Stimulated activated CD4-positive, alpha-beta T cell treated with anti-CD3 and anti-CD28 coated beads, Interleukin-2, amount 100 ng/mL, for 4 hours (primary cell): ENCODE data around the gene CTDSPL2.
"Not testable (repeated sequence)": the region's sequence is repeated elsewhere in the genome, so short reads cannot be mapped to it uniquely, and the experiment has no call there.

Experiments used
- DNase-seq: peaks from one replicate; pipeline ENCODE4 v3.0.0-alpha.2; 2020; ENCODE audit warnings: low read depth

CTDSPL2 gene

DNA sequence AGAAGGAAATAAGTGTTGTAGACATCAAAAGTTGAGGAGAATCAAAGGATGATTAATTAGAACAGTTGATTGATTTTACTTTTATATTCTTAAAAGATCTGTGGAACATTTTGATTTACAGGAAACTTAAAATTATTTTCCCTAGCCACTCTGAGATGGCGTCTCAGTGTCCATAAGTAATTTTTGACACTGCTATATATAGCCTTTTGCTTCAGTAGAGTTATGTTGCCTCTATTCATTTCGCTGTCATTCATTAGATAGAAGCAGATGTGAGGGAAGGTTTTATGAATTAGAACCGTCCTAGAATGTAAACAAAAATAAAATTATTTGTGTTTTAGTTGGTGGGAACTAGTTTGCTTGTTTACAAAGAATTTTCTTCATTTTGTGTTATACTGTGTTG is 58.5 kb downstream of the CTDSPL2 start:
- DNase-seq: no peak

- no peak for DNase-seq
These were observed 62.0 kb downstream of the CTDSPL2 start for GRCh38 chr15:44489464-44489863.

DNA sequence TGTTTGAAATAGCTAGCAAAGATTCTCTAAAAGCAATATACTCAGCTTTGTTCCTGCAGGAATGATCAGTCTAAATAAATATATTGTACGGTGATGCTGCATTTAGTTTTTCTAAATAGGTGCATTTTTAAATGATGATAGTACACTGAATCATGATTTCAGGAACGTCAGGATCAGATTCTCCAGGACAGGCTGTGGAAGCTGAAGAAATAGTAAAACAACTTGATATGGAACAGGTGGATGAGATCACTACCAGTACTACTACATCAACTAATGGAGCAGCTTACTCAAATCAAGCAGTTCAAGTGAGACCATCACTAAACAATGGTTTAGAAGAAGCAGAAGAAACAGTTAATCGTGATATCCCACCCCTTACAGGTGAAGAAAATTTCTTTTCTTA is 63.2 kb downstream of the CTDSPL2 start:
- DNase-seq: no peak

- no peak for DNase-seq
These were observed 64.6 kb downstream of the CTDSPL2 start for GRCh38 chr15:44492040-44492439.

DNA sequence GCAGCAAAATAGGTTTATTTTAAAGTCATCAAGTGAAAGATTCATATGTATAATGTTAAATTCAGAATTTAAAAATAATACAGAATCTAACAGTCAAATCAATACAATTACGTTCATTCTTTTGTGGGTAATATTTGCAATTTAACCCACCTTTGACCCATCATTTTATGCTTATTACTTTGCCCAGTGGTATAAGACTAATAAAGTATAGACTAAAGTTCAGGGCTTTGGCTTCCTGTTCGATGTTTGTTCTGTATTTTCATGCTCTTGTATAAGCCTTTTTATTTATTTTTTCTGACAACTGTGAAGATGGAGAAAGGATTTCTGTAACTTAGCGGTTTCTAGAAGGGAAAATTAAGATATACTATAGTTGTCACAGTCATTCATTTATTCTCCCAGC is 65.2 kb downstream of the CTDSPL2 start:
- no peak for DNase-seq

GRCh38 chr15:44495562-44495961 is 68.1 kb downstream of the CTDSPL2 start:
- no peak for DNase-seq

DNA sequence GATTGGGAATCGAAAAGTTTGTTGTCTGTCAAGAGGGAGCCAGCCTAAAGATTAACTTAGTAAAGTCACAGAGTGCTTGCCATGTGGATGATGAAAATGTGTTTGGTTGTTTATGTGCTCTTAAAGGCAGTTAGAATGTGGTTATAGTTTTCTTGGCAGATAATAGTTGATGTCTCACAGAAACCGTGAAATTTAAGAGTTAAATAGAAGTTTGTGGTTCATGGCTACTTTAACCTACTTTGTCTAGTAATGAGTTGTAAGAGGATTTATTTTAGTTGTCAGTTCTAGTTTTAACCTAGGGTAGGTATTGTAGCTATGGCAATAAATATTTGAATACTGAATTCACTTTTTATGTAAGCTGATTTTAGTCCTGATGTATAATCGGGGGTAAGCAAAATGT is 73.1 kb downstream of the CTDSPL2 start:
- no peak for DNase-seq

GRCh38 chr15:44501768-44502366 is 74.4 kb downstream of the CTDSPL2 start:
- no peak for DNase-seq

- no peak for DNase-seq
These were observed 89.0 kb downstream of the CTDSPL2 start for GRCh38 chr15:44516436-44516835.

DNA sequence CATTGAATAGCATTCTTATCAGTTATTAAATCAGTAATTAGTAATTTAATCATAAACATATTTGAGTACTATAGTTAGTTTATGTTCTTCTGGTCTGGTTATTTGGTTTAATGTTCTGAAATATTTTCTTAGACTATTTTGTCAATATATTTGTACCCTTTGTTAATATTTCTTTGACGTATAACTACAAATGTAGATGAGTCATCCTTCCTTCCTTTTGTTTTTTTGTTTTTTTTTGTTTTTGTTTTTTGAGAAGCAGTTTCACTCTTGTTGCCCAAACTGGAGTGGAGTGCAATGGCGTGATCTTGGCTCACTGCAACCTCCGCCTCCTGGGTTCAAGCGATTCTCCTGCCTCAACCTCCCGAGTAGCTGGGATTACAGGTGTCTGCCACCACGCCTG is 92.1 kb downstream of the CTDSPL2 start:
- DNase-seq: no peak

GRCh38 chr15:44525018-44525417 is 97.6 kb downstream of the CTDSPL2 start:
- no peak for DNase-seq

DNA sequence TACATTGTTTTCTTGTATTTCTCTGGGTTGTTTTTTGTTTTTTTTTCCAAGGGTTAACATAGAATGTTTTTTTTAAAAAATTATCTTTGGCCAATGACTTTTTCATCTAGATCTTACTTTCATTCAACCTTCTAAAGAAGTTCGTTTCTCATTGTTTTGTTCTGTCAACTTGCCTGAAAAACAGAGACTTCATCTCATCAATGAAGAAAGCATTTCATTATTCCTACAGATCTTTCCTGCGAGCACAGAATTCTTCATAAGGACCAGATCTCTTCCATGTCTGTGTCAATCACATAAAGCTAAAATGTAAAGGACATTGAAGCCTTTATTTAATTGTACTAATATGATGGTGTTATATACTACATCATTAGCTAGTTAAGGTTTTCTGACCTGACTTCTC is 99.8 kb downstream of the CTDSPL2 start:
- no peak for DNase-seq

GRCh38 chr15:44529864-44530604 is 102.6 kb downstream of the CTDSPL2 start:
- DNase-seq: no peak

DNA sequence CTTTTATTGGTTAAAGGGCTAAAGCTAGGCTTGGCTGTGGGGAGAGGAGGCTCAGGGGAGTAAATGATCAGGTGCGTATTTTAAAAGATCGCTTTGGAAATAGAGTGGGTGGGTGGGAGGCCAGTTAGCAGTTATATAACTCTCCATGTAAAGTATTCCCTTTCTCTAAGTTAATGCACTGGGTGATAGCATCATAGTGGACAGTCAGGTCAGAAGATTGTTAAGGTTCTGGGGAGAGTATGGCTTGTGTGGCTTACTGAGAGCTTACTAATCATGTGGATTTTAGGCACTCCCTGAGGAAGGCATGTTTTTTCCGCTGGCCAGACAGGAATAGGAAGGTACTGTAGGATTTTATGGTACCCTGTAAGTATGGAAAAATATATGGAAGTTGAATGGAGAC is 103.2 kb downstream of the CTDSPL2 start:
- DNase-seq: no peak

GRCh38 chr15:44532275-44532674 is 104.8 kb downstream of the CTDSPL2 start:
- not testable (repeated sequence) for DNase-seq

GRCh38 chr15:44532689-44533088 is 105.3 kb downstream of the CTDSPL2 start:
- no peak for DNase-seq

- no peak for DNase-seq
These were observed 107.7 kb downstream of the CTDSPL2 start for GRCh38 chr15:44535092-44535491.

DNA sequence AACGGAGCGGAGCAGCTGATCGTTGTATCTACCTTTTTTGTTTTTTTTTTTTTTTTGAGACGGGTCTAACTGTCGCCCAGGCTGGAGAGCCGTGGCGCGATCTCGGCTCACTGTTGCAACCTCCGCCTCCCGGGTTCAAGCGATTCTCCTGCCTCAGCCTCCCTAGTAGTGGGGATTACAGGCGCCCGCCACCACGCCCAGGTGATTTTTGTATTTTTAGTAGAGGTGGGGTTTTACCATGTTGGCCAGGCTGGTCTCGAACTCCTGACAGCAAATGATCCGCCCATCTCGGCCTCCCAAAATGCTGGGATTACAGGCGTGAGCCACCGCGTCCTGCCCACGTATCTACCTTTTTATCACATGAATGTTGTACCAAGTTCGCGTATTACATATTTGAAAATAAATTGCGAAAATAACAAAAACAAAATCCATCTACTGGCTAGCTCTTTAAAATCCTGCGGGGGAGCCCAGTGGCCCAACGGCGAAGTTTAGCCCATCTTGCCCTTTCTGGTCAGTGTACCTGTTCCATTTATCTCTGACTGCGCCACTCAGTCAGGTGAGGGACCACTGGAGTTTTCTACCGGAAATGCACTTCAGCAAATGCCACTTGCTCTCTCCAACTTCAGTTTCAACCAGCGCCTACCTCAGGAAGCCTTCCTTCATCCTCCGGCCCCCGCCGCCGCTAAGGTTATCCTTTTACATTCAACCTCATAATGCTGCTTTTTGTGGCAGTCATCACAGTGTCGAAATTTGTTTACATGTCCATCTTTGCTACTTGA is 108.3 kb downstream of the CTDSPL2 start:
- DNase-seq: no peak

DNA sequence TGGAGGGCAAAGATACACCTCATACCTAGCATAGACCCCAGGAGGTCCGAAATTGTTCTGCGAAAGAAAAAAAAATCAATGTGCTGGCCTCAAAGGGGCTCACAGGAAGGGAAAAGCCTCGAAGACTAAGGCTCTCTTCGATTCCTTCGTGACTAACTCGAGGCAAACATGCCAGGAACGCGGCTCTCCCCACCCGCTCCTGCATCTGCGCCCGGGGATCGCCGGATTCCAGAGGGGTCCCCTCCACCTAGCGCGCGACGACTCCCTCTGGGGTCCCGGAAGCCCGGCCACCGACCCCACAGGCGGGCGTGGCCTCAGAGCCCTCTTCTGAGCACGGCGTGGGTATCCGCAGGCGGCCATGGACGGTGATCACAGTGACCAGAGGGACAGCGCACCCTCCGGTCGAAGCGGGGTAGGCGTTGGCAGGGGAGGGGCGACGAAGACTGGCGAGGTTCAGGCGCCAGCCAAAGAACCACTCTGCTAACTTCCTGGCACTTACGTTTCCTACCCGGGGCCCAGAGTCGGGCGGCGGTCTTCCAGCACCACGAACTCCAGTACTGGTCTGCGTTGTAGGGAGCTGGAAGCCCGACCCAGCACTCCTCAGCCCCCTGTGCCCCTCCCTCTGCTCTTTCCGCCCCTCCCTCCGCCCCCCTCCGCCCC is 109.0 kb downstream of the CTDSPL2 start:
- no peak for DNase-seq

GRCh38 chr15:44536962-44537734 is 109.7 kb downstream of the CTDSPL2 start, which contains the start of gene EIF3J:
TSS of gene EIF3J (plus strand) at chr15:44537147. CDS start at chr15:44537195, 48 bp downstream.
- peak; percentile 93 for DNase-seq

GRCh38 chr15:44537735-44538240 is 110.4 kb downstream of the CTDSPL2 start:
- no peak for DNase-seq
